MM.1S (cell line): ENCODE data around the gene NR1D2.

ENCODE experiments used
- CTCF ChIP-seq: fragments of 300-600 bp; sonication (generic); IDR thresholded peaks from 2 replicates; pipeline ENCODE4 v1.5.1; 2016; ENCODE audit warnings: antibody characterized with exemption, low read length, mixed read lengths
- EZH2 ChIP-seq: fragments of 300-600 bp; sonication (generic); optimal IDR thresholded peaks from 2 replicates; pipeline ENCODE3; 2017; ENCODE audit warnings: low read depth, mild to moderate bottlenecking, antibody characterized with exemption, low read length, mixed read lengths

- TF ChIP-seq EZH2 (no peak), CTCF (no peak)
Observed at GRCh38 chr3:23991306-23991682, 46.2 kb downstream of the NR1D2 start.
